NCI-H226 (cell line): ENCODE data around the gene MAPKAP1.
"Not testable (repeated sequence)": the region's sequence is repeated elsewhere in the genome, so short reads cannot be mapped to it uniquely, and the experiment has no call there.

Experiments used
- DNase-seq: peaks from one replicate; pipeline ENCODE4 v3.0.0-alpha.2; 2015

Gene MAPKAP1

DNA sequence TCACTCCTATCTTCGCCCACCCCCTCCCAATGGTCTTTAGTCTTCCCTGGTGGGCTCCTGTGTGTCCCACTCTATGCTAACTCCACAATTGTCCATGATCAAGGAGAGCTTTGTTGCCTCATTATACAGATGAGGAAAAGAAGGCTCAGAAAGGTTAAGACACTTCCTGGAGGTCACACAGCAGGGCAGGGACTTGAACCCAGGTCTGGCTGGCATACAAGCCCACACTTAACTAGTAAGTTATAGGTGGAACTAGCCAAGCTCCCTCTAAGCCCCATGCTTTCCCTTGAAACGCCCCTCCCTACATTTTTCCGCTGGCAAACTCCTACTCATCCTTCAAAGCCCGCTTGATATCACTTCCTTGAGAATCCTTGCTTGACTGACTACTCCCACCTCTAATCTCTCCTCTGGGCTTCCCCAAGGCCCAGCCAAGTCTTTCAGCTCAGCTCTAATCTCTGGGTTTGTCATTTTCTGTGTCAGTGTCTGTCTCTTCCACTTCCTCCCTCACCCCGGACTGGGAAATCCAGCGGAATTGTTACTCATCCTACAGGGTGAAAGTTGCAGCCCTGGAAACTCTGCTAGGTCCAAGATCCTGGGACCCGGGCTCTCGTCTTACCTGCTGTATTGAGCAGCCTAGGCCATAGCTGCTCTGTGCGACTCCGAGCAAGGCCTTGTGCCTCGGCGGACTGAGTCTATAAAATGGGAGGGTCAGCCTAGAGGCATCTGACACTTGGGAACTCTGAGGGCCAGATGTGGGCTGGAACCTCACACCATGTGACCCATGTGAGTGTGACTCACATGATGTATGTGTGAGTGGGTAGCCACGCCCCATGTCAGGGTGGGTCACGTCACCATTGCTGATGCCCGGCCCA lies 300.8 kb downstream of the MAPKAP1 start:
- DNase-seq = peak; percentile 59

DNA sequence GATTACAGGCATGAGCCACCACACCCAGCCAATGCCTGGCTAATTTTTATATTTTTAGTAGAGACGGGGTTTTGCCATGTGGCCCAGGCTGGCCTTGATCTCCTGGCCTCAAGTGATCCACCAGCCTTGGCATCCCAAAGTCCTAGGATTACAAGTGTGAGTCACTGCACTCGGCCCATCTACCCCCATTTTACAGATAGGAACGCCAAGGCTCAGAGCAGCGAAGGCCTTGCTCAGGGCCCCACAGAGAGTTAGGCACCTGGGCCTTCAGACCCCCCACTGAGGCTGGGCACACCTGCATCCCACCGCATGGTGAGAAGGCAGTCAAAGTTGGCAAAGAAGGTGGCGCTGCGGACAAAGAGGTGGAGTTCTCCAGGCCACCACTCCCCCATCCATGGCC lies 302.3 kb downstream of the MAPKAP1 start:
- DNase-seq = no peak

DNA sequence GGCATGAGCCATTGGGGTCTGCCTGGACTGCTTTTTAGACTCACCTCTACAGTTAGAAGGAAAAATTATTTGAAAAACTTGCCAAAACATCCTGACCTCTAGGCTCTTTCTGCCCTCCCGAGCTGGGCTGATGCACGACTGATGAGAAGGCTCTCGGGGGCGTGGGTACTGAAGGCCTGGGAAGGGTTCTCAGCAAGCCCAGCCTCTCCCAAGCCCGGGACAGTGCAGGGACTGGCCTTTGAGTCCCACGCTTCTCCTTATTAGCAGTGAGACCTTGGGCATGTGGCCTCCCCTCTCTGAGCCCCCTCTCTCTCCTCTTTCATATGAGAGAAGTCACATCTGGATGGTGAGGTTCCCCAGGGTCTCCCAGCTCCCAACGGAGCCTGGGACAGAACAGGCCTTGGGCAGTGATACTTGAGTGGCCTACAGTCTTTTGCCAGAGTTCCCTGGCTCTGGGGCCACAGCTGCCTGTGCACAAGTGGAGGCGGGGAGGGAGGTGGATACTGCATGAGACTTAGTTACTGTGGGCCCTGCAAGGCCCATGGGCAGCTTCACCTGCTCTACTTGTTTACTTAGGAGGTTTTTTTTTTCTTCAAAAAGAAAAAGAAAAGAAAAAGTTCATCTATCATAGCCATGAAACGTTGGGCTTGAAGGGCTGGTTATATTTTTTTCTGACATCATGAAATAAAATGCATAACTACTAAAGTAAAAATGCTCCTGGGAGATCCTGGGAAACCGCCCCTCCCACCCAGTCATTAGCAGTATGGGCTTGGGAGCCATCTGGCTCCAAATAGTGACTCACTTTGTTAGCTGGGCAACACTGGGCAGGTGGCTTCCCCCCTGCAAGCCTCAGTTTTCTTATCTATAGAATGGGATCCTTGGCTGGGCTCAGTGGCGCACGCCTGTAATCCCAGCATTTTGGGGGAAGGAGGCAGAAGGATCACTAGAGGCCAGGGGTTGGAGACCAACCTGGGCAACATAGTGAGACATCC lies 306.0 kb downstream of the MAPKAP1 start:
- no peak for DNase-seq

DNA sequence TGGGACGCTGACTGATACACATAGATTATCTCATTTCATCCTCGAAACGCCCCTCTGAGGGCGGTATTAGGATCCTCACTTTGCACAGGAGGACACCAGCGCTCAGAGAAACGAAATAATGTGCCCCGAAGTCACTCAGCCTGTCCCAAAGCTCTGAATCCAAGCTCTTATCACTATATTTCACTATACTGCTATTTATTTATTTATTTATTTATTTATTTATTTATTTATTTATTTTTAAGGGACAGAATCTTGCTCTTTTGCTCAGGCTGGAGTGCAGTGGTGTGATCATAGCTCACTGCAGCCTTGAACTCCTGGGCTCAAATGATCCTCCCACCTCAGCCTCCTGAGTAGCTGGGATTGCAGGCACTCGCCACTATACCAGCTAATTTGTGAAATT lies 306.8 kb downstream of the MAPKAP1 start:
- not testable (repeated sequence) for DNase-seq

DNA sequence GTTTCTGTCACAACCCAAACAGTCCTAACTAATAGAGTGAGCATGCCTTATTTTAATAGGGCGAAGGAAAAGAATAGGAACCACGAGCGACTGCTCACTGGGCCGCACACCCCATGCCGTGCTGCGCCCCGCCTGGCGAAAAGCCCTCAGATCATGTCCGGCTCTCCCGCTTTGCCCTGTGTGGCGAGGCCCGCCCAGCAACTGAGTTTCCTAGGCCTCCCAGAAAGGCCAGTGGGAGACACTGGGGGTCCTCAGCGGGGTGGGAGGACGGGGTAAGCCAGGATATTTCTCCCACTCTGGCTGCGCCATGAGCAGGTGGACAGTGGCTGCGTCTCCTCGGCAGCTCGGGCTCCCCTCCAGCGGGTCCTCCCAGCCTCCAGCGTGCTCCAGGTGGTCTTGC lies 307.3 kb downstream of the MAPKAP1 start:
- no peak for DNase-seq

DNA sequence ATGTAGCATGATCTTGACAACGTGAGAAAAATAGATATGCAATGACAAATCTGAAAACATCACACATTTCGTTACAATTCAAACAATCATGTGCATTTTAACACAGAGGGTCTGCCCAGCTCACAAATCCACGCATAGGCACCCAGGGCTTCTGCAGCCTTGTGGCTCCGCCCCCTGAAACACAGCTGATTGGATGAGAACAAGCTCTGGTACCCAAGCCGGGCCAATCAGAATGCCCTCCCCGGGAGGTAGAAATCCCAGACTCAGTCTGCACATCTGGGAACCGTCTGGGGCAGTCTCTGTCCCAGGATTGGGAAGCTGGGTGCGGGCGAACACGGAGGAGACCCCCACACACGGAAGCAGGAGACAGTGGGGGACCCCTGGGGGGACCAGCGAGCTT lies 307.8 kb downstream of the MAPKAP1 start:
- DNase-seq = no peak

DNA sequence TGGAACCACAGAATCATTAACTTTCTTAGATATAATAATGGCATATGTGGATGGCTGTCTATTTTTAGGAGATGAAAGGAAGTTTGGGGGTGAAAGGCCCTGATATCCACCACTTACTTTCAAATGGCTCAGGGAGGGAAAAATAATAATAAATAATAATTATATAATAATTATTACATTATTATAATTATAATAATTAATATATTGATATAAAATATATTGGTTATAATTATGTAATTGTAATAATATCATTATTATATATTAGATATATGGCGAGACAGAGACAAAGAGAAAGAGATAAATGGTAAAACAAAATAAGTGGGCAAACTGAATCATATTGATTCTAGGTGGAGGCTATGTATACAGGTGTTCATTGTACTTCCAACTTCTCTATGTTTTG lies 308.8 kb downstream of the MAPKAP1 start:
- DNase-seq = no peak

DNA sequence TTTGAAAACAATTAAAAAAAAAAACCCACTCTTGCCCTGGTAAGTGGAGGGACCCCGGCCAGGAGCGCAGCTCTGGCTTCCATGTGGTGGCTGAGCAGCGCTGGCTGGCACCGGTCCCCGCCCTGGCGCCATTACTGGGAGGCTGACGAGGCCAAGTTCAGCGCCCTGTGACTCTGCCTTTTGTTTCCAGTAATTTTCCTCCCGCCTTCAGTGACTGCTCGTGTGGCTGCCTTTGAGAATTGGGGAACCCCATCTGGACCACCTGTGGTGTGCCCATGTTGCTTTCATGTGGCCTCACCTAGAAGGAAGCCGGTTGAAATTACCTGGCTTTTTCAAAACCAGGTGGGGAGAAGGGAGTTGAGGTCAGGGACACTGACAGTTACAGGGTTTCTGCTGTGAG lies 309.3 kb downstream of the MAPKAP1 start:
- no peak for DNase-seq

DNA sequence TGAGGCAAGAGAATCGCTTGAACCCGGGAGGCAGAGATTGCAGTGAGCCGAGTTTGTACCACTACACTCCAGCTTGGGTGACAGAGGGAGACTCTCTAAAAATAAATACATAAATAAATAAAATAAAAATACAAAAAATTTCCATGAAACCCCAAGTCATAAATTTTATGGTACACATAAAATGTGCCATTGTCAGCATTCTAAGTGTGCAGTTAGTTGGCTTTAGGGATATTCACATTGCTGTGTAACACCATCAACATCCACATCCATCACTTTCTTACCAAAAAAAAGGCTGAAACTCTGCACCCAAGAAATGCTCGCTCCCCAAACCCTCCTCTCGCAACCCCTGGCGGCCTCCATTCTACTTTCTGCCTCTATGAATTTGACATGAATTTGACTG lies 310.2 kb downstream of the MAPKAP1 start:
- DNase-seq = no peak

DNA sequence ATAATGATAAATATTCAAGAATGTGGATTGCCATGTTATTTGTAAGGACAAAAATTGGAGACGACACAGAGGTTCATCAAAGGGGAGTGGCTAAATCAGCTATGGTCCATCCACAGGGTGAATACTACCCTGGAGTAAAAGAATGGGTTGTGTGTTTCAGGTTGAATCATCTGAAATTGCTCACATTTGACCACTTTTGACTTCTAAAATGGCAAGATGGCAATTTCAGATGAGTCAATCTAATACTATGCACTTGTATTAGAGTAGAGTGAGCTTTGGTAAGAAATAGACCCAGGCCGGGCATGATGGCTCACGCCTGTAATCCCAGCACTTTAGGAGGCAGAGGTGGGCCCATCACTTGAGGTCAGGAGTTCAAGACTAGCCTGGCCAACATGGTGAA lies 313.6 kb downstream of the MAPKAP1 start:
- DNase-seq = no peak

DNA sequence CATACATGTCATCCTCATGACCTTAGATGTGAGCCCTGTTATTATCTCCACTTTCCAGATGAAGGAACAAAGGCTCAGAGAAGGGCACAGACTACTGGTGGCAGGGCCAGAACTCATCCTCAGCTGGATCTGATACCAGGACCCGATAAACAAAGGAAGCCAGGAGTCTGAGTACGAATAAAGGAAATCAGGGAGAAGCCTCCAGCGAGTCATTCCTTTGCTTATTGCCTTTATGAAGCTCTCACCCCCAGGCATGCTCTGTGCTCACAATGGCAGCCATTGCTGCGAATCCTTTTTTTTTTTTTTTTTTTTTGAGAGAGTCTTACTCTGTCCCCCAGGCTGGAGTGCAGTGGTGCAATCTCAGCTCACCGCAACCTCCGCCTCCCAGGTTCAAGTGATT lies 315.3 kb downstream of the MAPKAP1 start:
- peak; percentile 29 for DNase-seq

DNA sequence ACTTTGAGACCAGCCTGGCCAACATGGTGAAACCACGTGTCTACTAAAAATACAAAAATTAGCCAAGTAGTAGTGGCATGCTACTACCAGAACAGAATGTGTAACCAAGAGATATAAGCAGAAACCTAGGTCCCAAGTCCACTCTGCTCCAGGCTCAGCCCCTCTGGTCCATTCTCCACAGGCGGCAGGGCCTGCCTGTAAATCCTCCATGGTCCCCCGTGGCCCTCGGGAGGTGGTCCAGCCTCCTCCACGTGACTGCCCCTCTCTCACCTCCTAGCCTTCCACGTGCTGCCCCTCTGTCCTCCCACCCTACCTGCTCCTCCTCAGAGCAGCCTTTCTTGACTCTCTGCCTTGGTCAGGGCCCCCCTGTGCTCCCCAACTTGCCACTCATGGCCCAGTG lies 318.0 kb downstream of the MAPKAP1 start:
- DNase-seq = no peak

DNA sequence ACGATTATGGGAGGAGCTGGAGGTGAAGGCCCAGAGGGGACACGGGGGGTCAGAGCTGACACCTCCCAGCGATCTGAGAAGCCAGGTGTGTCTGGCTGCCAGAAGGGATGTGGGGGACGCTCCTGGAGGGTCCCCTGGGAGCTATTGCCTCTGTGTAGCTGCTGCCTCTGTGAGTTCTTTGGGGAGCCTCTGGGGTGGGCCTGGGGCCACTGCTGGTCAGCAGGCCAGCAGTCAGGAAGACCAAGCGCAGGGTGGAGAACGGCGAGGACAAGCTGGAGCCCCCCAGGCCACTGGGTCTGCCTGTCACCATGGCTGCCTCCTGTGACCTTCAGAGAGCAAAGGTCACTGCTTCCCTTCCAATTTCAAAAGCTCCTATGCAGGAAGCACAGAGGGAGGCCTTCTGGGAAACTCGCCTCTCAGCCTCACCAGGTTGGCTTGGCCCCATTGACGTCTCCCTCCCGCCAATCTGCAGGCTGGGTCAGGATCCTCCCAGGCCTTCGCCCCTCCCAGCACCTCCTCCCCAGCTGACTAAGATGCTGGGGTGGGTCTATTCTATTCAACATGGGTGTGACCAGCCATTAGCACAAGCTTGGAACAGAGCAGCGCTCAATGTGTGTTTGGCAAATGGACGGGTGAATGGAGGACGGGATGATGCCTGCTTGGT lies 319.0 kb downstream of the MAPKAP1 start:
- no peak for DNase-seq
